ENCODE results near the gene CIB4. TPM values are rescaled to one million over a fixed set of nuclear protein-coding genes. Genes with fewer than 3 reads are reported as not detected.

The CIB4 gene
- total RNA-seq, 1 experiment from 2014 or later, result not detected

DNA sequence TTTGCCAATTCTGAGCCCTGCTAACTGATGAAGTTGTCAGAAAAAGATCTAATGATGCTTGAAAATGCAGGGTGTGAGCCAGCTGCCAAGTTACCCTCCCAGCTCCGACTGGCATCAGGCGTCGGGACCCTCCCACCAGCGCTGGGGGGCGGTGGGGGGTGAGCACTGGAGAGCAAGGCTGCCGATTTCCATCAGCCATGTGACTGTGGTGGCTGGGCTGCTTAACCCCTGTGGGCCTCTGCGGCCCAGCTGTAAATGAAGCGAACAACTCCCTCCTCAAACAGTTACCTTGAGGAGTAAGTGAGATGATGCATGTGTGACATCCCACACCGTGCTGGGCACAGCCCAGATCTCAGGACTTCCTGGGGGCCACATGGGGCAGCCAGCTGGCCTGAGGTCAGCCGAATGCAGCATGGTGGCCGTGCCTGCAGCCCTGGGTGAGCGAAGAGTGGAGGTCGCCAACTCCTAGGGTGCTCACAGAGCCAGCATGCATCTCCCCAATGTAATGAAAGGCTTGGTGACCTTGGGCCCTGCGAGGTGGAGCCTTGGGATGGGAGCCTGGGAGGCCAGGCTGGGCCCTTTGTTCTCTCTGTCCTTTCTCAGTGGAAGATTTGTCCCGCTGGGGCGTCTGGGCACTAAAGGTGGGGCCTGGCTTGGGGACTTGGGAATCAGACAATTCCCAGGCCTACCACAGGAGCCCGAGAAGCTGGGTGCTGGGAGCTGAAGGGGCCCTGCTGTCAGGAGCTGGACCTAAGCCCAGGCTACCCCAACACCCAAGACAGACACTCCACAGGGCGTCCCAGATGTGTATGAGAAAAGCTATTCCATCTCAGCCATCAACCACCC, 25.1 kb downstream of the CIB4 start:
- no peak for DNase-seq (ENCODE audit: low spot score)
- POLR2A ChIA-PET, result no interaction called here
- Mint-ChIP-seq H3K36me3 (no peaks in the 10 kb centered on the region), H3K27me3 (ENCODE audit: low read depth) (peaks cover 29% of the 10 kb centered on the region), H3K4me1 (peaks cover 27% of the 10 kb centered on the region), H3K4me3 (no peak overlapping the region), H3K27ac (no peak overlapping the region), H3K9me3 (no peaks in the 10 kb centered on the region)
- TF ChIP-seq, protein P1, sequence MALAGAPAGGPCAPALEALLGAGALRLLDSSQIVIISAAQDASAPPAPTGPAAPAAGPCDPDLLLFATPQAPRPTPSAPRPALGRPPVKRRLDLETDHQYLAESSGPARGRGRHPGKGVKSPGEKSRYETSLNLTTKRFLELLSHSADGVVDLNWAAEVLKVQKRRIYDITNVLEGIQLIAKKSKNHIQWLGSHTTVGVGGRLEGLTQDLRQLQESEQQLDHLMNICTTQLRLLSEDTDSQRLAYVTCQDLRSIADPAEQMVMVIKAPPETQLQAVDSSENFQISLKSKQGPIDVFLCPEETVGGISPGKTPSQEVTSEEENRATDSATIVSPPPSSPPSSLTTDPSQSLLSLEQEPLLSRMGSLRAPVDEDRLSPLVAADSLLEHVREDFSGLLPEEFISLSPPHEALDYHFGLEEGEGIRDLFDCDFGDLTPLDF (CRISPR knock-in tag; IDR thresholded peaks at IDR 0.05), result no peak
- TF ChIP-seq RORB (CRISPR knock-in tag; IDR thresholded peaks at IDR 0.05) (no peak), OVOL2 (CRISPR knock-in tag; IDR thresholded peaks at IDR 0.05; ENCODE audit: borderline replicate concordance) (no peak), TCF7 (CRISPR knock-in tag; IDR thresholded peaks at IDR 0.05; ENCODE audit: low read depth) (no peak), SMAD4 (CRISPR knock-in tag; IDR thresholded peaks at IDR 0.05) (no peak), TP53 (CRISPR knock-in tag; IDR thresholded peaks at IDR 0.05) (no peak), SOX15 (CRISPR knock-in tag; IDR thresholded peaks at IDR 0.05) (no peak)
- TF ChIP-seq, protein P2, sequence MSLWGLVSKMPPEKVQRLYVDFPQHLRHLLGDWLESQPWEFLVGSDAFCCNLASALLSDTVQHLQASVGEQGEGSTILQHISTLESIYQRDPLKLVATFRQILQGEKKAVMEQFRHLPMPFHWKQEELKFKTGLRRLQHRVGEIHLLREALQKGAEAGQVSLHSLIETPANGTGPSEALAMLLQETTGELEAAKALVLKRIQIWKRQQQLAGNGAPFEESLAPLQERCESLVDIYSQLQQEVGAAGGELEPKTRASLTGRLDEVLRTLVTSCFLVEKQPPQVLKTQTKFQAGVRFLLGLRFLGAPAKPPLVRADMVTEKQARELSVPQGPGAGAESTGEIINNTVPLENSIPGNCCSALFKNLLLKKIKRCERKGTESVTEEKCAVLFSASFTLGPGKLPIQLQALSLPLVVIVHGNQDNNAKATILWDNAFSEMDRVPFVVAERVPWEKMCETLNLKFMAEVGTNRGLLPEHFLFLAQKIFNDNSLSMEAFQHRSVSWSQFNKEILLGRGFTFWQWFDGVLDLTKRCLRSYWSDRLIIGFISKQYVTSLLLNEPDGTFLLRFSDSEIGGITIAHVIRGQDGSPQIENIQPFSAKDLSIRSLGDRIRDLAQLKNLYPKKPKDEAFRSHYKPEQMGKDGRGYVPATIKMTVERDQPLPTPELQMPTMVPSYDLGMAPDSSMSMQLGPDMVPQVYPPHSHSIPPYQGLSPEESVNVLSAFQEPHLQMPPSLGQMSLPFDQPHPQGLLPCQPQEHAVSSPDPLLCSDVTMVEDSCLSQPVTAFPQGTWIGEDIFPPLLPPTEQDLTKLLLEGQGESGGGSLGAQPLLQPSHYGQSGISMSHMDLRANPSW (CRISPR knock-in tag; conservative IDR thresholded peaks at IDR 0.05; ENCODE audit: low read depth), result no peak
- TF ChIP-seq, protein P3, sequence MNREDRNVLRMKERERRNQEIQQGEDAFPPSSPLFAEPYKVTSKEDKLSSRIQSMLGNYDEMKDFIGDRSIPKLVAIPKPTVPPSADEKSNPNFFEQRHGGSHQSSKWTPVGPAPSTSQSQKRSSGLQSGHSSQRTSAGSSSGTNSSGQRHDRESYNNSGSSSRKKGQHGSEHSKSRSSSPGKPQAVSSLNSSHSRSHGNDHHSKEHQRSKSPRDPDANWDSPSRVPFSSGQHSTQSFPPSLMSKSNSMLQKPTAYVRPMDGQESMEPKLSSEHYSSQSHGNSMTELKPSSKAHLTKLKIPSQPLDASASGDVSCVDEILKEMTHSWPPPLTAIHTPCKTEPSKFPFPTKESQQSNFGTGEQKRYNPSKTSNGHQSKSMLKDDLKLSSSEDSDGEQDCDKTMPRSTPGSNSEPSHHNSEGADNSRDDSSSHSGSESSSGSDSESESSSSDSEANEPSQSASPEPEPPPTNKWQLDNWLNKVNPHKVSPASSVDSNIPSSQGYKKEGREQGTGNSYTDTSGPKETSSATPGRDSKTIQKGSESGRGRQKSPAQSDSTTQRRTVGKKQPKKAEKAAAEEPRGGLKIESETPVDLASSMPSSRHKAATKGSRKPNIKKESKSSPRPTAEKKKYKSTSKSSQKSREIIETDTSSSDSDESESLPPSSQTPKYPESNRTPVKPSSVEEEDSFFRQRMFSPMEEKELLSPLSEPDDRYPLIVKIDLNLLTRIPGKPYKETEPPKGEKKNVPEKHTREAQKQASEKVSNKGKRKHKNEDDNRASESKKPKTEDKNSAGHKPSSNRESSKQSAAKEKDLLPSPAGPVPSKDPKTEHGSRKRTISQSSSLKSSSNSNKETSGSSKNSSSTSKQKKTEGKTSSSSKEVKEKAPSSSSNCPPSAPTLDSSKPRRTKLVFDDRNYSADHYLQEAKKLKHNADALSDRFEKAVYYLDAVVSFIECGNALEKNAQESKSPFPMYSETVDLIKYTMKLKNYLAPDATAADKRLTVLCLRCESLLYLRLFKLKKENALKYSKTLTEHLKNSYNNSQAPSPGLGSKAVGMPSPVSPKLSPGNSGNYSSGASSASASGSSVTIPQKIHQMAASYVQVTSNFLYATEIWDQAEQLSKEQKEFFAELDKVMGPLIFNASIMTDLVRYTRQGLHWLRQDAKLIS (CRISPR knock-in tag; IDR thresholded peaks at IDR 0.05; ENCODE audit: borderline replicate concordance), result no peak
- TF ChIP-seq, protein P4, sequence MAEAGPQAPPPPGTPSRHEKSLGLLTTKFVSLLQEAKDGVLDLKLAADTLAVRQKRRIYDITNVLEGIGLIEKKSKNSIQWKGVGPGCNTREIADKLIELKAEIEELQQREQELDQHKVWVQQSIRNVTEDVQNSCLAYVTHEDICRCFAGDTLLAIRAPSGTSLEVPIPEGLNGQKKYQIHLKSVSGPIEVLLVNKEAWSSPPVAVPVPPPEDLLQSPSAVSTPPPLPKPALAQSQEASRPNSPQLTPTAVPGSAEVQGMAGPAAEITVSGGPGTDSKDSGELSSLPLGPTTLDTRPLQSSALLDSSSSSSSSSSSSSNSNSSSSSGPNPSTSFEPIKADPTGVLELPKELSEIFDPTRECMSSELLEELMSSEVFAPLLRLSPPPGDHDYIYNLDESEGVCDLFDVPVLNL (CRISPR knock-in tag; IDR thresholded peaks at IDR 0.05; ENCODE audit: borderline replicate concordance, low read depth), result no peak
- TF ChIP-seq, protein P5, sequence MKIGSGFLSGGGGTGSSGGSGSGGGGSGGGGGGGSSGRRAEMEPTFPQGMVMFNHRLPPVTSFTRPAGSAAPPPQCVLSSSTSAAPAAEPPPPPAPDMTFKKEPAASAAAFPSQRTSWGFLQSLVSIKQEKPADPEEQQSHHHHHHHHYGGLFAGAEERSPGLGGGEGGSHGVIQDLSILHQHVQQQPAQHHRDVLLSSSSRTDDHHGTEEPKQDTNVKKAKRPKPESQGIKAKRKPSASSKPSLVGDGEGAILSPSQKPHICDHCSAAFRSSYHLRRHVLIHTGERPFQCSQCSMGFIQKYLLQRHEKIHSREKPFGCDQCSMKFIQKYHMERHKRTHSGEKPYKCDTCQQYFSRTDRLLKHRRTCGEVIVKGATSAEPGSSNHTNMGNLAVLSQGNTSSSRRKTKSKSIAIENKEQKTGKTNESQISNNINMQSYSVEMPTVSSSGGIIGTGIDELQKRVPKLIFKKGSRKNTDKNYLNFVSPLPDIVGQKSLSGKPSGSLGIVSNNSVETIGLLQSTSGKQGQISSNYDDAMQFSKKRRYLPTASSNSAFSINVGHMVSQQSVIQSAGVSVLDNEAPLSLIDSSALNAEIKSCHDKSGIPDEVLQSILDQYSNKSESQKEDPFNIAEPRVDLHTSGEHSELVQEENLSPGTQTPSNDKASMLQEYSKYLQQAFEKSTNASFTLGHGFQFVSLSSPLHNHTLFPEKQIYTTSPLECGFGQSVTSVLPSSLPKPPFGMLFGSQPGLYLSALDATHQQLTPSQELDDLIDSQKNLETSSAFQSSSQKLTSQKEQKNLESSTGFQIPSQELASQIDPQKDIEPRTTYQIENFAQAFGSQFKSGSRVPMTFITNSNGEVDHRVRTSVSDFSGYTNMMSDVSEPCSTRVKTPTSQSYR (CRISPR knock-in tag; IDR thresholded peaks at IDR 0.05), result no peak
- TF ChIP-seq, protein P6, sequence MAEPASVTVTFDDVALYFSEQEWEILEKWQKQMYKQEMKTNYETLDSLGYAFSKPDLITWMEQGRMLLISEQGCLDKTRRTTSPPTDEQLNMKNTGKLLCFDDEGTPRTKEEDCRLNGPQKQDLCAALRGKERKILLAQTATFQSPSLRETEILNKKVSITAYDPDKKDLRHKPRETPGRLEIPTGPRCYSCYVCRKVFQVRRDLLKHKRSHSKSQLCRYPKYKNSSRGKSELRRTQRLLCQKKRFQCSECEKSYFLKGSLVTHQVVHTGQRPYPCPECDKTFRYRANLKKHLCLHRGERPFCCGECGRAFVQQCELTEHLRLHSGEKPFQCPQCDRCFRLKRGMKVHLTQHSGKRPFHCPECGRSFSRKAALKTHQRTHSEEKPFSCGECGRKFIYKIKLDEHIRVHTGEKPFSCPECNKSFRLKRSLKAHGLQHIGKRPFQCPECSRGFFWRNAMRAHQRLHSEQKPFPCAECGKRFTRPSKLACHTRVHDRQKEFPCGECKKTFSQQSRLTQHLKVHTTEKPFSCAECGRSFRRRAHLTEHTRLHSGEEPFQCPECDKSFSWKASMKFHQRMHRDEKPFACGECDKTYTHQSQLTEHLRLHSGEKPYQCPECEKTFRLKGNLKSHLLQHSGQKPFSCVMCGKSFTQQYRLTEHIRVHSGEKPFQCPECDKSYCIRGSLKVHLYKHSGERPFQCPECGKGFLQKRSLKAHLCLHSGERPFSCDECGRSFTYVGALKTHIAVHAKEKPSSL (CRISPR knock-in tag; conservative IDR thresholded peaks at IDR 0.05), result no peak
- ATAC-seq, result no peak
- CTCF ChIA-PET, result interaction anchor here (0.7 to 2.6 kb wide), 18 partner anchors 9 to 409 kb away, joined by 3 to 31 read pairs (median 4); no protein-coding TSS in a partner anchor

All from WTC11 (cell line).